Activated CD4-positive, alpha-beta T cell treated with anti-CD3 and anti-CD28 coated beads for 36 hours (primary cell): ENCODE results near the gene MUSTN1. TPM values are rescaled to one million over a fixed set of nuclear protein-coding genes. Genes with fewer than 3 reads are reported as not detected.

ENCODE experiments used
- ATAC-seq: fragments of 200-7000 bp; cut with Tn5 transposase; one replicate; pipeline ENCODE4 v1.10.0; 2021; ENCODE audit warnings: mild to moderate bottlenecking, moderate library complexity
- CTCF ChIA-PET: fragments of 350-600 bp; sonication (Branson Sonifier 250); formaldehyde crosslinking; loops from one replicate; lab custom pipeline; 2021; ENCODE audit warnings: antibody characterized with exemption; lab: Charles Lee
- POLR2A ChIA-PET: fragments of 350-600 bp; sonication (Branson Sonifier 250); formaldehyde crosslinking; loops from one replicate; lab custom pipeline; 2021; ENCODE audit warnings: antibody characterized with exemption, inconsistent platforms; lab: Charles Lee
- DNase-seq: peaks from one replicate; pipeline ENCODE4 v3.0.0-alpha.2; 2020
- H3K27ac Mint-ChIP-seq: one replicate; pipeline ENCODE4 v1.8.0; 2021; ENCODE audit warnings: mixed read lengths
- H3K27me3 Mint-ChIP-seq: one replicate; pipeline ENCODE4 v1.8.0; 2021; ENCODE audit warnings: mixed read lengths
- H3K36me3 Mint-ChIP-seq: one replicate; pipeline ENCODE4 v1.8.0; 2021; ENCODE audit warnings: low read depth, mixed read lengths
- H3K4me1 Mint-ChIP-seq: one replicate; pipeline ENCODE4 v1.8.0; 2021; ENCODE audit warnings: mixed read lengths
- H3K4me3 Mint-ChIP-seq: one replicate; pipeline ENCODE4 v1.8.0; 2021; ENCODE audit warnings: mild to moderate bottlenecking, moderate library complexity, mixed read lengths
- H3K9me3 Mint-ChIP-seq: one replicate; pipeline ENCODE4 v1.8.0; 2021; ENCODE audit warnings: low read depth, mixed read lengths
- intact Hi-C, 2 experiments: fragments of 100-400 bp; cut with DNase I in 1 of 2; cut with micrococcal nuclease in 1 of 2; formaldehyde crosslinking; loops; one replicate each; pipeline versions ENCODE4 v1.14.2 to v1.15.1; 2022 to 2024; cut with DNase I, micrococcal nuclease
- total RNA-seq, 2 experiments: library from RNA; stranded (reverse); gene quantifications; one replicate each; pipeline ENCODE4 v1.2.3, GENCODE V29; 2021

MUSTN1 gene
- total RNA-seq, 2 experiments from 2014 or later: 2.8 TPM; not detected in 1

DNA sequence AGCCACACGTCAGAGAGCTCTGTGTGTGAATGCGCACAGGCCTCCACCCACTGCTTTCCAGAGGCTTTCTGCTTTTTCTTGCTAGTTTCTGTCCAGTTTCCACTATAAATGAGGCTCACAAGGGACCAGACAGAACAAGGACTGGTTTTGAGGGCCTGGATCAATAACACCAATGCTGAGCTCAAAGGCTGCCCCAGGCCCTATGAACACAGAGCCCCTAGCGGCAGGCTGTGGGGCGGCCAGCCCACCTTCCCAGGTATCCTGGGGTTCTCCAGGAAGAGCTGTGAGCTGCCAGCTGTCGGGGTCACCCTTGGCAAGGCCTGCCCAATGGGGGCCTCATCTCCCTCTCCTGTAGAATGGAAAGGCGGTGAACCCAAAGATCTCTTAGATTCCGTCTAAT, 42.4 kb downstream of the MUSTN1 start:
- Mint-ChIP-seq H3K4me3 (no peak overlapping the region), H3K4me1 (no peaks in the 10 kb centered on the region), H3K9me3 (no peaks in the 10 kb centered on the region), H3K27me3 (no peaks in the 10 kb centered on the region), H3K27ac (no peak overlapping the region), H3K36me3 (no peaks in the 10 kb centered on the region)
- CTCF ChIA-PET: no interaction called here
- intact Hi-C loops: no loop called here
- POLR2A ChIA-PET: no interaction called here
- no peak for DNase-seq
- ATAC-seq: no peak

DNA sequence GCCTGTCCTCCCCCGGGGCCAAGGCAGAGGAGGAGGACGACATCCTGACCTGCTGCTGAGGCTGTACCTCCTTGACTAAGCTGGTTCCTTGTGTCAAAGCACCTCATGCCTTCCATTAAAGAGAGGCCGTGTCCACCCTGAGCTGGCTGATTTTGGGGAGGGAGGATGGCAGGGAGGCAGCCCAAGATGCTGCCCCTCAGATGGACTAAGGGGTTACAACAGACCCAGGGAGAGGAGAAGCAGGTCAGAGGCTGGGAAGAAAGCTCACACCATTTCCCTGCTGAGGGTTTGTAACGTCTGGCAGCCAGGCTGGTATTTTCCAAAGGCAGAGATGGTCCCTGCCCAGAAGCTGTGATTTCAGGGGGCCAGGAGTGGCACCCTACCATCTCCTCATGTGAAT, 42.9 kb downstream of the MUSTN1 start:
- ChIA-PET CTCF (no interaction called here), POLR2A (no interaction called here)
- H3K27ac Mint-ChIP-seq: no peak overlapping the region

DNA sequence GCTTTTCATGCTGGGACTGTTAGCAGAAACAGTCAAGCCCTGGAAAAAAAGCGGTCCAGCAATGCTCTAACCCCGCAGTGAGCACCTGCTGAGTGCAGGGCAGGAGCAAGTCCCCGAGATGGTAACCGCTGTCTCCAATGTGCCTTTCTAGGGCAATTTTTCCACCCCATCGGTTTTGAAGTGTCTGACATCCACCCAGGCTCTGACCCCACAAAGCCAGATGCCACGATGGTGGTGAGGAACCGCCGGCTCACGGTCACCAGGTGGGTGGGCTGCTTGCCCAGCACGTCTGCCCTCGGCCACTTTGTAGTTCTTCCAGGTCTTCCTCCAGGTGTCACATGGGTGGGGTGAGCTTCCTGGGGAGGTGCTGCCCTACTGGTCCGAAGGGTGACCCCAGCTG, 43.5 kb downstream of the MUSTN1 start:
- Mint-ChIP-seq H3K27ac (no peak overlapping the region), H3K4me3 (no peak overlapping the region), H3K27me3 (no peaks in the 10 kb centered on the region), H3K9me3 (no peaks in the 10 kb centered on the region), H3K4me1 (no peaks in the 10 kb centered on the region), H3K36me3 (no peaks in the 10 kb centered on the region)
- intact Hi-C loops: no loop called here
- POLR2A ChIA-PET: no interaction called here
- ATAC-seq: no peak
- no peak for DNase-seq
- CTCF ChIA-PET: no interaction called here

More for the DNA sequence above, 42.9 kb downstream of the MUSTN1 start:
- Mint-ChIP-seq H3K27me3 (no peaks in the 10 kb centered on the region), H3K9me3 (no peaks in the 10 kb centered on the region), H3K36me3 (no peaks in the 10 kb centered on the region), H3K4me3 (no peak overlapping the region), H3K4me1 (no peaks in the 10 kb centered on the region)
- ATAC-seq: no peak
- no peak for DNase-seq
- intact Hi-C loops: no loop called here

DNA sequence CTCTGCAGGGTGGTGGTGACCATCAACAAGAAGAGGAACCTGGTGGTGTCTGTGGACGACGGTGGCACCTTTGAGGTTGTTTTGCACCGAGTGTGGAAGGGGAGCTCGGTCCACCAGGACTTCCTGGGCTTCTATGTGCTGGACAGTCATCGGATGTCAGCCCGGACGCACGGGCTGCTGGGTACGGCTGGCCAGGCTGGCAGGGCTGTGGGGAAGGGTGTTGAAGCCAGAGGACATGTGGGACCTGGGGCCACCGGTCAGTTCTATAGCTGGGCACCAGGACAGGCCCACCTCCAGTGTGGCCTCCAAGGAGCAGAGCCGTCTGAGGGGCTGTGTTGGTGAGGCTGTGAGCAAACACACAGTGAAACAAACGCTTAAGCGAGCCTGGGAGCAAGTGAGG, 44.1 kb downstream of the MUSTN1 start:
- POLR2A ChIA-PET: no interaction called here
- CTCF ChIA-PET: no interaction called here
- no peak overlapping the region for H3K4me3 Mint-ChIP-seq
- H3K27ac Mint-ChIP-seq: no peak overlapping the region
- H3K4me1 Mint-ChIP-seq: no peaks in the 10 kb centered on the region
- DNase-seq (no peak), ATAC-seq (no peak)
- no peaks in the 10 kb centered on the region for H3K9me3 Mint-ChIP-seq
- intact Hi-C loops: no loop called here
- no peaks in the 10 kb centered on the region for H3K36me3 Mint-ChIP-seq
- H3K27me3 Mint-ChIP-seq: no peaks in the 10 kb centered on the region

DNA sequence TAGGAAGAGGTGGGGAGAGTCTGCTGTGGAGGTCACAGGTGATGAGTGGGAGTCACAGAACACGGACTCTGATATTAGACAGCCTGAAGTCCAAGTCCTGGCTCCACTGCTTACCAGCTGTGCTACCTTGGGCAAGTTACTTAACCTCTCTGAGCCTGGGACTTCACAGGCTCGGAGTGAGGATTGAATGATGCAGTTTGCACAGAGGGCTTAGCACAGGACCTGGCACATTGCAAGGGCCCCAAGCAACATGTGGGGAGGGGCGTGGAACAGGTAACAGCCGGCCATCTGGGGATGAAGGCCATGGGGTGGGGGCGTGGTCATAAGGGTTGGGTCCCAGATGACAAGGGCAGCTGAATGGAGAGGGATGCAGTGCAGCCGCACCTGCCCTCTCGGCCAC, 44.5 kb downstream of the MUSTN1 start:
- H3K9me3 Mint-ChIP-seq: no peaks in the 10 kb centered on the region
- DNase-seq: no peak
- CTCF ChIA-PET: no interaction called here
- H3K4me1 Mint-ChIP-seq: no peaks in the 10 kb centered on the region
- intact Hi-C loops: no loop called here
- POLR2A ChIA-PET: no interaction called here
- no peak overlapping the region for H3K4me3 Mint-ChIP-seq
- ATAC-seq: no peak
- H3K36me3 Mint-ChIP-seq: no peaks in the 10 kb centered on the region
- no peaks in the 10 kb centered on the region for H3K27me3 Mint-ChIP-seq
- no peak overlapping the region for H3K27ac Mint-ChIP-seq

DNA sequence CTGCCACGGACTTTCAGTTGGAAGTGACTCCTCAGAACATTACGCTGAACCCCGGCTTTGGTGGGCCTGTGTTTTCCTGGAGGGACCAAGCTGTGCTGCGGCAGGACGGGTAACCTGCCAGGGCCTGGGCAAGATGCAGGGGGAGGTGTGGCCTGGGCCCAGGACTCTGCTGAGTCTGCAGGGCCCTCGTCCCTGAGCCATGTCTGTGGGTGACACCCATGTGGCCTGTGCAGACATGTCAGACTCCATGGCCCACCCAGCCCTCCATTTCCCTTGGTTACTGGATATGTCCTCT, 45.1 kb downstream of the MUSTN1 start:
- no peaks in the 10 kb centered on the region for H3K4me1 Mint-ChIP-seq
- no peaks in the 10 kb centered on the region for H3K9me3 Mint-ChIP-seq
- H3K36me3 Mint-ChIP-seq: no peaks in the 10 kb centered on the region
- ChIA-PET CTCF (no interaction called here), POLR2A (no interaction called here)
- no peak for ATAC-seq
- intact Hi-C loops: no loop called here
- no peak overlapping the region for H3K27ac Mint-ChIP-seq
- no peaks in the 10 kb centered on the region for H3K27me3 Mint-ChIP-seq
- no peak overlapping the region for H3K4me3 Mint-ChIP-seq
- DNase-seq: no peak

DNA sequence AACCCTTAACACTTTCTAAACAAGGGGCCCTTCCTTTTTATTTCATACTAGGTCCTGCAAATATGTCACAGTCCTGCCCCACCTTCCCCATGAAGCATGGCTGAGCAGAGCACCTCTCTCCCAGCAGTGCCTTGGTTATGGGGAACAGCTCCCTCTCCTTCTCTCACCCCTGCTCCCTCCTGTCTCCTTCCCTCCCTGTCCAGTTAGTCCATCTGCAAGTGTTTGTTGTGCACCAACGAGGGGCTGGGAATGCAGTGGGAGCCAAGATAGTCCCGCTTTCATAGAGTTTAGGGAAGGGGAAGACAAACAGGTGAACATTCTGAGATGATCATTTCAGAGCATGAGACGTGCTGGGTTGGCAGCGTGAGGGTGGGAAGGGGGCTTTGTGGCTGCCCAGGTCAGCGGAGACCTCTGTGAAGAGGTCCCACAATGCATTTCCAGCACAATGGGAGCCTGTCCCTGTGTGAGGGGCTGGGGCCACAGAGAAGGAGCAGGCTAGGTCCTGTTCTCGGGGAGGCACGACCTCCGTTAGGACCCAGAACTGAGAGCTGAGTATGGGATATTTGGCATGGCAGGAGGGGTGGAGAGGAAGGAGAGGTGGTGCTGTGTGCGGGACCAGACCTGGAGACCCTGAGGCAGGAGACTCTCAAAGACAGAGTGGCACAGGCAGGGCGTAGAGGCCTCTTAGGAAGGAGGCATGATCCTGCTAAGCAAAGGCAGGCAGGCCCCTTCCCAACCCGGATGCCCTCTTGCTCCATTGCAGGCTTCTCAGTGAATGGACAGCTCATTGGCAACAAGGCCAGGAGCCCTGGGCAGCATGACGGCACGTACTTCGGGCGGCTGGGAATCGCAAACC, 45.7 kb downstream of the MUSTN1 start:
- no peak overlapping the region for H3K27ac Mint-ChIP-seq
- DNase-seq (no peak), ATAC-seq (no peak)
- no peaks in the 10 kb centered on the region for H3K27me3 Mint-ChIP-seq
- no peaks in the 10 kb centered on the region for H3K4me1 Mint-ChIP-seq
- ChIA-PET POLR2A (no interaction called here), CTCF (interaction anchor here (0.8 kb wide), 1 partner anchor 425 kb away, joined by 3 read pairs; no protein-coding TSS in a partner anchor)
- no peak overlapping the region for H3K4me3 Mint-ChIP-seq
- H3K9me3 Mint-ChIP-seq: no peaks in the 10 kb centered on the region
- no peaks in the 10 kb centered on the region for H3K36me3 Mint-ChIP-seq
- intact Hi-C loops: no loop called here

DNA sequence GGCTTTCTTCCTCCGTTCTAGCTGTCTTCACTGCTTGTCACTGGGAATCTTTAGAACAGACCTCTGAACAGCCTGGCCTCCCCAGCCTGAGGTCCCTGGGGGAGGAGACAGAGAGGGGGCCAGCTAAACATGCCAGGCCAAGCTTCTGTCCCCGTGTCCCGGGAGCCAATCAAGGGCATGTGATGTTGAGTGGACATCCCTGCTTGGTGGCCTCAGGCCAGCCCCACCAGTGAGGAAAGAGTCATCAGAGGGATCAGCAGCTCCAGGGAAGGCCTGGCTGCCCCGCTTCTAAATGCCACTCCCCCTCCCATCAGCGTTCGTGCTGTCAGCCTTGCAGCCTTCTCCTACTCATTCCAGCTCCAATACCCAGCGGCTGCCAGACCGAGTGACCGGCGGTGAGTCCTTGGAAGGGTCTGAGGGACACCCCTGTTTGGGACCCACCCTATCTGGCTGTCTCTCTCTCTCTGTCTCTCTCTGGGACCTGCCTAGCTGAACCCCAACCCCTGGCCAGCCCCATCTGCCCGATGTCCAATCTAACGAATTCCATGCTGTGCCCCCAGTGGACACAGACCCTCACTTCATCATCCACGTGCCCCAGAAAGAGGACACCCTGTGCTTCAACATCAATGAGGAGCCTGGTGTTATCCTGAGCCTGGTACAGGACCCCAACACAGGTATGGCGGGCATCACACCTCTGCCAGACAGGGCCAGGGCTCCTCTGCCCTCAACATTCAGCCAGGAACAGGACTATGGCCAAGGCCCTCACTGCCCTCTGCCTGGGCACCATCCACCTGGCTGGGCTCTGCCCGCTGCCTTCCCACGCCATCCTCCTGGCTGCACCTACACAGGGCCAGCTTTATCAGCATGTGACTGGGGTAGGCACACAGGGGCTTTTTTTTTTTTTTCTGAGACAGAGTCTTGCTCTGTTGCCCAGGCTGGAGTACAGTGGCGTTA, 46.9 kb downstream of the MUSTN1 start:
- ChIA-PET POLR2A (no interaction called here), CTCF (interaction anchor here (0.6 to 1.6 kb wide), 3 partner anchors 11 to 424 kb away, joined by 3 to 5 read pairs (median 3); no protein-coding TSS in a partner anchor)
- DNase-seq: no peak
- Mint-ChIP-seq H3K27ac (no peak overlapping the region), H3K4me3 (no peak overlapping the region), H3K4me1 (no peaks in the 10 kb centered on the region), H3K9me3 (no peaks in the 10 kb centered on the region), H3K36me3 (no peaks in the 10 kb centered on the region), H3K27me3 (no peaks in the 10 kb centered on the region)
- intact Hi-C loops: no loop called here
- ATAC-seq: no peak

DNA sequence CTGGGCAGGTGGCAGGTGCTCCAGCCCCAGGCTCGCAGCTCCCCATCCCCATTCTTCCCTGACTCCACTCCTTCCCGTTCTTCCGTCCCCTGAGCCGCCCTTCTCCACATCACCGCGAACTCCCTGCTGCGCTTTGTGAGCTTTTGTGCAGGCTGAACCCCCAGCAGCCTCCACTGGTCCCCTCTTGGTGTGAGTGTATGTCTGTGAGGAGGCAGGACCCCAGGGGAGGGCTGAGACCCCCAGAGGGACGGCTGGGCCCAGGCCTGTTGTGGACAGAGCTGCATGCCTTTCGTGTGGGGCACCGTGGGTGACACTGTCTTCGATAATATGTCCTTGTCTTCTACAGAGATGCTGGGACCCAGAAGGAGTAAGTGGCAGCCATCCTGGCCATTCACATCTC, 47.6 kb downstream of the MUSTN1 start:
- intact Hi-C loops: no loop called here
- Mint-ChIP-seq H3K4me3 (no peak overlapping the region), H3K27me3 (no peaks in the 10 kb centered on the region), H3K27ac (no peak overlapping the region), H3K4me1 (no peaks in the 10 kb centered on the region), H3K9me3 (no peaks in the 10 kb centered on the region), H3K36me3 (no peaks in the 10 kb centered on the region)
- ChIA-PET POLR2A (no interaction called here), CTCF (interaction anchor here (0.6 to 1.6 kb wide), 2 partner anchors 11 to 382 kb away, joined by 3 to 5 read pairs; no protein-coding TSS in a partner anchor)
- ATAC-seq (no peak), DNase-seq (no peak)

DNA sequence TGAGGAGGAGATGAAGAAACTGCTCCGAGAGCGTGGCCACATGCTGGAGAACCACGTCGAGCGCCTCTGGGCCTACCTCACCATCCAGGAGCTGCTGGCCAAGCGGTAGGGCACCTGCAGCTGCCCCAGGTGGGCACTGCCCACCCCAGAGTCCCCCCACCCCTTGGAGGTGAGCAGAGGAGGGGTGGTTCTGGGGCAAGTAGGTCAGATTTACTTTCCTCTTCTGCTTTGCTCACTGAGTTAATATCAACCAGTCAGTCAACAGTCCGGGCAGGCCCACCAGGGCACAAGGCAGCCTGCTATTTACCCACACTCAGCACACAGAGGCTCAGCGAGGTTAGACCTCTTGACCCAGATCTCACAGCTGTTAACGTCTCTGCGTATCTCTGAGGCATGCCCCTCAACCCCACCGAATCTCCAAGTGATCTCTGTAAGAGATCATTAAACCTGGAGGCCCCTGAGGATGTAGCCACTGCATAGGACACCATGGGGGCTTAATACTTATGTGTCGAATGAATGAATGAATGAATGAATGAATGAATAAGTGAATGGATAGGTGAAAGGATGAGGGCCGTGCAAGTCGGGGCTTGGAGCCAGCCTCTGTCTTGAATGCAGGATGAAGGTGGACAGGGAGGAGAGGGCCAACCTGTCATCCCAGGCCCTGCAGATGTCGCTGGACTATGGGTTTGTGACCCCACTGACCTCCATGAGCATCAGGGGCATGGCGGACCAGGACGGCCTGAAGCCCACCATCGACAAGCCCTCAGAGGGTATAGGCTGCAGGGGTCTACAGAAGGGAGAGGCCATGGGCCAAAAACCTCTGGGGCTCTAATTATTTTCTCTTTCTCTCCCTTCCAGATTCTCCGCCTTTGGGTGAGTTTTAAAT, 48.2 kb downstream of the MUSTN1 start:
- Mint-ChIP-seq H3K36me3 (no peaks in the 10 kb centered on the region), H3K9me3 (no peaks in the 10 kb centered on the region), H3K27me3 (peaks cover 2% of the 10 kb centered on the region), H3K4me3 (no peak overlapping the region), H3K27ac (no peak overlapping the region), H3K4me1 (no peaks in the 10 kb centered on the region)
- ChIA-PET POLR2A (no interaction called here), CTCF (interaction anchor here (0.6 to 1.6 kb wide), 2 partner anchors 12 to 383 kb away, joined by 3 to 5 read pairs; no protein-coding TSS in a partner anchor)
- no peak for DNase-seq
- no peak for ATAC-seq
- intact Hi-C loops: no loop called here
